ENCODE data around the gene PRRG1.
"Not testable (repeated sequence)": the region's sequence is repeated elsewhere in the genome, so short reads cannot be mapped to it uniquely, and the experiment has no call there.

PRRG1 gene

GRCh38 chrX:37472836-37473235 is 123.7 kb downstream of the PRRG1 start:
- DNase-seq (ENCODE audit: low spot score), result no peak

- DNase-seq (ENCODE audit: low spot score), result no peak
Observed at GRCh38 chrX:37474478-37474877, 125.3 kb downstream of the PRRG1 start.

- DNase-seq (ENCODE audit: low spot score), result no peak
Observed at GRCh38 chrX:37476571-37477170, 127.5 kb downstream of the PRRG1 start.

- DNase-seq (ENCODE audit: low spot score), result not testable (repeated sequence)
Observed at GRCh38 chrX:37484335-37484734, 135.2 kb downstream of the PRRG1 start.

GRCh38 chrX:37485429-37485828 is 136.3 kb downstream of the PRRG1 start:
- DNase-seq (ENCODE audit: low spot score), result no peak

GRCh38 chrX:37487271-37487670 is 138.1 kb downstream of the PRRG1 start:
- no peak for DNase-seq (ENCODE audit: low spot score)

- DNase-seq (ENCODE audit: low spot score), result no peak
Observed at GRCh38 chrX:37488323-37488722, 139.2 kb downstream of the PRRG1 start.

- DNase-seq (ENCODE audit: low spot score), result no peak
Observed at GRCh38 chrX:37491686-37492085, 142.5 kb downstream of the PRRG1 start.

- not testable (repeated sequence) for DNase-seq (ENCODE audit: low spot score)
Observed at GRCh38 chrX:37495760-37496159, 146.6 kb downstream of the PRRG1 start.

GRCh38 chrX:37497126-37497525 is 148.0 kb downstream of the PRRG1 start:
- not testable (repeated sequence) for DNase-seq (ENCODE audit: low spot score)

GRCh38 chrX:37498323-37498722 is 149.2 kb downstream of the PRRG1 start:
- not testable (repeated sequence) for DNase-seq (ENCODE audit: low spot score)

GRCh38 chrX:37499649-37500048 is 150.5 kb downstream of the PRRG1 start:
- not testable (repeated sequence) for DNase-seq (ENCODE audit: low spot score)

GRCh38 chrX:37504991-37505390 is 155.8 kb downstream of the PRRG1 start:
- DNase-seq (ENCODE audit: low spot score), result no peak
